SW 1271 (cell line): ENCODE measurements around the gene RBM26.
"Not testable (repeated sequence)": the region's sequence is repeated elsewhere in the genome, so short reads cannot be mapped to it uniquely, and the experiment has no call there.

ENCODE experiments used
- DNase-seq, 2 experiments: peaks; one replicate each; lab custom pipeline; 2025; lab: John Stamatoyannopoulos, UW

The RBM26 gene

DNA sequence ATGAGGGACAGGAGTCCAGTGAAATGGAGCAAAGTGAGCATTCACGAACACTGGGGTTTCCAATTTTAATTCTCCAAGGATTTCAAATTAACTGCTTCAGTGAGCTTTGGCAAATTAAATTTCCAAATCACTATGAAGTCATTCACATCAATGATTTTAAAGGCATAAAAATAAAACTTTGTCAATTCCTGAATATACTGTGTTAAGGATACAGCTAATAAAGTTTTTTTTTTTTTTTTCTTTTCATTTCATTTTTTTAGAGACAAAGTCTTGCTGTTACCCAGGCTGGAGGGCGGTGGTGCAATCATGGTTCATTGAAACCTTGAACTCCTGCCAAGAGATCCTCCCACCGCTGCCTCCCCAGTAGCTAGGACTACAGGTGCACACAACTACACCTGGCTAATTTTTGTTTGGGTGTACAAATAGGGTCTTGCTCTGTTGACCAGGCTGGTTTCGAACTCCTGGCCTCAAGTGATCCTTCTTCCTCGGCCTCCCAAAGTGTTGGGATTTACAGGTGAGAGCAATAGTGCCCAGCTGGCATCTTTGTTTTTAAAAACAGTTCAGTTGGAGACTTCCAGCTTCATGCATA, 21.9 kb downstream of the RBM26 start:
- no peak for DNase-seq

DNA sequence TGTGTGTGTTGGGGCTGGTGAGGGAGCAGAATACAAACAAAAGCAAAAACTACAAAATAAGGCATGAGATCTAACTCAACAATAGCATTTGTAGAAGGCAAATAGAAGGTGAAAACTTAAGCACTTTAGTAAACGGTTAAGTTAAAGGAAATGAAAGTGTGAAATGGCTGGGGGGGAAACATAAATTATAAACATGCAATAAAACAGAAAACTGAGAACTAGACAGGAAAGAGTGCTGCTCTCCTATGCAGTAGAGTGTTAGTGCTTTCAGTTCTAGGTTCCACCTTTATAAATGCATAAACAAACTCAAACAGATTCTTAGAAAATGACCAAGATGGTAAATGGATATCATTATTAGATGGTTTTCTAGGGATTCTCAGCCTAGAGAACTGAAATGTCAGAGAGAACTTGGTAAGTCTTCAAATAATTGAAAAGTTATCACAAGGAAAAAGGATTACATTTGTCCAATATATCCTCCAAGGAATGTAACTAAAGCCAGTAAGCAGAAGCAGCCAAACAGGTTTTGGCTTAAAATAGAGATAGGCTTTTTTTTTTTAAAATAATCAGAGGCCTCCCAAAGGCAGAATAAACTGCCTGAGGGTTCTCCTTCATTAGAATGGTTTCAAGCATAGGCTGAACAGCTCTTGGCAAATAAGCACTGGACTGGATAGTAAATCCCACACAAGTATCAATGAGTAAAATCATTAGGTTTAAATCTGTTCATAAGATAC, 23.3 kb downstream of the RBM26 start:
- DNase-seq, result no peak

DNA sequence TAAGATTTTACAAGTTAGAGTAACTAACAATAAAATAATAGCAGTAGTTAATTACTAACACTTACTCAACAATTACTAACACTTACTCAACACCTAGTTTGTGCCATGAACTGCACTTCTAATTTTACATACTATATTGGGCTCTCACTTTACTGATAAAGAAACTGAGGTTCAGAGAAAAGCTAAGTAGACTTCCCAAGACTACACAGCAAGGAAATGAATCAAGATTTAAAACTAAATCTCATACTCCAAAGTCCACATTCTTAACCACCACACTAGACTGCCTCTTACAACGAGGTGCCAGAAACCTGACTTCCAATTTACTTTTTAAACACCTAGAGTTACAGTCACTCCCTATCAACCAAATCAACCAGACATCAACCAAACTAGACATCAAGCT, 25.1 kb downstream of the RBM26 start:
- no peak for DNase-seq

DNA sequence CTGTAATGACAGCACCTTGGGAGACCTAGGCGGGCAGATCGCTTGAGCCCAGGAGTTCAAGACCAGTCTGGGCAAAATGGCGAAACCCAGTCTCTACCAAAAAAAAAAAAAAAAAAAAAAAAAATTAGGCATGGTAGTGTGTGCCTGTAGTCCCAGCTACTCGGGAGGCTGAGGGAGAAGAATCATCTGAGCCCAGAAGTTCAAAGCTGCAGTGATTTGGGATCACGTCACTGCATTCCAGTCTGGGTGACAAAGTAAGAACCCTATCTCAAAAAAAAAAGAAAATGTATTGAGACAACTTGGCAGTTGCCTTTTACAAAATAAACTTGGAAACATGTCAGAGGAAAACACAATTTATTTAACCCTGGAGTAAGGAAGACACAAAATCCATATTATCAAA, 26.8 kb downstream of the RBM26 start:
- no peak for DNase-seq

DNA sequence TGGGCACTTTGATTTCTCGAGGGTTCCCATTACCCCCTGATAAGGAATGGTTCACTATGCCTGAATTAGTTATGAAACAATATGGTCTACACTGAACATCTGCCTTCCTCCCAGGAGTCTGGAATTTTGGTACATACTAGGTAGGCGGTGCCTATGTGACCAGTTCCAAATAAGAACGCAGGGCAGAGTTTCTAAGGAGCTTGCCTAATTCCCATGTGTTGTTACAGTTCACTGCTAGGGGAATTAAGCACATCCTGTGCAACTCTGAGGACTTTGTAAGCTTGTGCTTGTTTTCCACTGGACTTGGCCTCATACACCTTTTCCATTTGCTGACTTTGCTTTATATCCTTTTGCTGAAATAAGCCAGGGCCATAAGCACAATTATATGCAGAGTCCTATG, 29.2 kb downstream of the RBM26 start:
- no peak for DNase-seq

DNA sequence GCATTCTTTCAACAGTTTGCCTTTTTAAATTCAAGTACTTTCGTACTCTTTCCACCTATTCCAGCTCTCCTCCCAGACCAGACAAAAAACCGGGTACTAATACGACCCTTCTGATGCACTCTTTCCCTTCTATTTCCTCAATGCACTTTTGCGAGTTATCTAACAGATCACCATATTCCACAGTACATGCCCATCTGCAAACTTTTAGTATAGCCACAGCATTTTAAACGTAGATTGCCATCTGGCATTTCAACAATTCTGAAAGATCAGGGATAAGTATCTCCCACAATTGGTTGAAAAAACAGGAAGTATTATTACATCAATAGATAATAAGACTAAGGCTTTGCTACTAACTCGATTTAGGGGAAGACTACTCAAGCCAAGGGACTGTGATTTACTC, 31.5 kb downstream of the RBM26 start:
- no peak for DNase-seq

DNA sequence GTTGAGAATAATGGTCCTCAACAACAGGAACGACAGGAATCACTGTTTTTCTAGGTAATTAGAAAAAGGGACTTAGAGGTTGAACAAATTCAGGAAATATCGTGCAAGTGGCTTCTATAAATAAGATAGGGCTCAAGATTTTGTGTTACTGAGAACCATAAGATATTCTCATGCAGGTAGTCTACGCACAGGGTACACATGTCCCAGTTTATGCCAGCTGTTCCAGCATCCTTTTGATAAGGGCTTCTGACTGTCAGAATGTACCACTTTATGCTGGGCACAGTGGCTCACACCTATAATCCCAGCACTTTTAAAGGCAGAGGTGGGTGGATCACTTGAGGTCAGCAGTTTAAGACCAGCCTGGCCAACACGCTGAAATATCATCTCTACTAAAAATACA, 32.1 kb downstream of the RBM26 start:
- DNase-seq, result no peak

DNA sequence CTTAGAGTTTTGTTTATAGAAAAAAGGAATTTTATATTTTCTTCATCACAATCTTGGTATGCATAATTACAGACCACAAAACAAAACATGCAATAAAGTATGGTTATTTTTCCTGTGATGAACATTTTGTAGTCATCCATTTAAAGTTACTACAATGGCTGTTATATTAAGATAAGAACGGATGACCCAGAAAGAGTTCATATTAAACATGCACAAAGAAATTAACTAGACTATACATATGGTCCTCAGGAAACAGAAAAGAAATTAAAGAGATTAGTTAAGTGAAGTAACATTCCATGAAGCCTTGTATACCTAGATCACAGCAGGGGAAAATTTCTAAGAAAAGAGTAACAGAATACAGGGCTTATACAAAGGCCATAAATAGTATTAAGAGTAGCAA, 36.8 kb downstream of the RBM26 start:
- DNase-seq, result no peak

DNA sequence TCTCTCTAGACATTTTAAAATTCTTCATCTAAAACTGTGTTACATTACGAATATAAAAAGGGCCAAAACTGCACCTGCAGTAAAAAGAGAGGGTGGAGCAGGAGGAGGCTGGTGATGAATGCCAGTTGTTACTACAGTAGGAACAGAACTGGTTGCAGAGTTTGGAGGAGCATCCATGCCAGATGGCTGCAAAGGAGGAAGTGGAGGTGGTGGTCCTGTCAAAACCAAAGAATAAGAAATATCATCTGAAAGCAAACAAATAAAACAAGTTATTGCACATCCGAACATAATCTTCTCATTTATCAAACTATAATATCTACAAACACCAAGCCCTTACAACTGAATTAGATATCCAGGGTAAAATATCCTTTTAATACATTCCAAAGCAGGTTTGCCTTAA, 40.1 kb downstream of the RBM26 start:
- DNase-seq, result no peak

DNA sequence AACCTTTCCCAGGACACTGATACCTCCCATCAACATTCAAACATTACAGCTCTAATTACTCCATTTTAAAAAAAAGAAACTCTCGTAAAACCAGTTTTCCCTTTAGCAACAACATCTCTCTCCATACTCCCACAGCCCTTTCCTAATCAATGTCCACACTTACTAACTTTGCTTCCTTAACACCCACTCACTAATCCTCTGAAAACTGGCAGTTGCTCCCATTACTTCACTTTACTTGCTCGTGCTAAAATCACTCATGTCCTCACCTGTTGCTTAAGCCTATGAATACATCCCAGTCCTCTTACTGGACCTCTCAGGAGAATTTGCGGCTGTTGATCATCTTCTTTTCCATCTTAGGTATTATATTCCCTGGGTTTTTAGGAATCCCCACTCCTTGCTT, 44.8 kb downstream of the RBM26 start:
- no peak for DNase-seq

DNA sequence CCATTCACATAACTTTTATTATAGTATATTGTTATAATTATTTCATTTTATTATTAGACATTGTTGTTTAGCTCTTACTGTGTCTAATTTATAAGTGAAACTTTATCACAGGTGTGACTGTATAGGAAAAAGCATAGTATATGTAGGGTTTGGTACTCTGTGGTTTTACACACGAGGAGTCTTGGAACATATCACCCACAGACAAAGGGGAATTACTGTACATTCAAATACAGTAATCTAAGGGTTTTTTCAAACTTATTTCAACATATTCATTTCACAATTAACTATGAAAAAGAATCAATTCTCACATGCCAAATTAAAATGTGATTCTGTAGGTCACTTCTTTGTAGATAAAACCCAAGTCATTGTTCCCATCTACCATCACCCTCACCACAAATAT, 46.0 kb downstream of the RBM26 start:
- DNase-seq, result no peak

DNA sequence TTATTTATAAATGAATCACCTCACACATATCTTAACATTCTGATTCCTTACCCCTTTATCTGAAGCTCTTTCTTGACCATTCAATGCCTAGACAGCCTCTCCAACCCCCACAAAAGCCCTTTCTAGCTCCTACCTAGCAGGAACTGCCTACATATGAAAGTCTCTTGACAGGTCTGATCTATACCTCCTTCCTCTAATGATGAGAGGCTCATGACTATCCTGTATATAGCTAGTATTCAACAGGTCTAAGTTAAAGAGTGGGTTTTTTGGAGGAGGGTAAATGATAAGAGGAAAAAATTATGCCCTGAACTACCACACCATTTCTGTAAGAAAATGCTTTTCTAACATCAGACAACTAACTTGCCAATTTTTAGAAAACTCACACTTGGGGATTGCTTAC, 47.0 kb downstream of the RBM26 start:
- DNase-seq, result no peak

DNA sequence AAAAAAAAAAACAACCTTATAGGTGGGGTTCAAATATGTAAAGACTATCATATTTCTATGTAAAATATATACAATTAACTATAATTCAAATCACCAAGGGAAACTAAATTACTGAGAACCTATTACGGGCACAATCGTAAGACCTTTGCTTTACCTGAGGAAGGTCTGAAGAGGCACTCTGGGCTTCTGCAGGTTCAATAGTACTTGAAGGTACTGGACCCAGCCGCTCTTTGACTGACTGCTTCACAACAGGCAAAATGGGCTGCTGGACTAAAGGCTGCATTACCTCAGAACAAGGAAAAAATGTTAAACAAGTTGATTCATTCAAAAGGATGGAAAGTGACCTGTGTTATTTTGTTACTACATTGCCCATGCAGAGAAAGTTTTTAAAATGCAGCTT, 51.8 kb downstream of the RBM26 start:
- DNase-seq, result no peak

DNA sequence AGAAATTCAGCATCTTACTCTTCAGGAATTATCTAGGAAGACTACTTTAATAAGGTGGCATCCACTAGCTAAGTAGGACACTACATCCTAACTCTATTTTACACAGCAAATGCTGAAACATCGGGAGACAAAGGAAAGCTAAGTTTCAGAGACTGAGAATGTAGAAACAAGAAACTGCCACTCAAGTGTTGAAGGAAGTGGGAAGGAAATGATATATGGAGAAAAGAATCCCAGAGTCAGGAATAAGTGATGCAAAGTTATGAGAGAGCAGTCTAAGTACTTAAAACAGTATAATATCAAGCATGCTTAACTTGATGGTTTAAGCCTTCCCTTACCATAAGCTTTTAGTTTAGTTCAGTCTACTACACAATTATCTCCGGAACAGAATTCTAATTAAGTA, 52.4 kb downstream of the RBM26 start:
- no peak for DNase-seq

DNA sequence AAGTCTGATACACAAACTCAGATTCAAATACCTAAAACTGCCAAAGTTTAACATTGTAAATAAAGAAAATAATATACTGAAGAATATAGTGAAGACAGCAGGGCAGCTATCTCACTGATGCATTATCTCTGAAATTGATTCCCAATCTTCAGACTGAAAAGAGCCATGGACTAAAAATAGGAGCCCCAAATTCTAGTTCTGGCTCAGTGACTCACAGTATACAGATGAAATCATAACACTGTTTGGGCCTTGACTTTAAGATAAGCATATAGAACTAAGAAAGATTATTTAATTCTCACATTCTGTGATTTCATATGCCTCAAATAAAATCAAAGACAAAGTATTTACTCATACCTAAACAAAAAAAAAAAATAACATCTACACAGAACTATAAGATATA, 53.9 kb downstream of the RBM26 start:
- DNase-seq, result no peak

DNA sequence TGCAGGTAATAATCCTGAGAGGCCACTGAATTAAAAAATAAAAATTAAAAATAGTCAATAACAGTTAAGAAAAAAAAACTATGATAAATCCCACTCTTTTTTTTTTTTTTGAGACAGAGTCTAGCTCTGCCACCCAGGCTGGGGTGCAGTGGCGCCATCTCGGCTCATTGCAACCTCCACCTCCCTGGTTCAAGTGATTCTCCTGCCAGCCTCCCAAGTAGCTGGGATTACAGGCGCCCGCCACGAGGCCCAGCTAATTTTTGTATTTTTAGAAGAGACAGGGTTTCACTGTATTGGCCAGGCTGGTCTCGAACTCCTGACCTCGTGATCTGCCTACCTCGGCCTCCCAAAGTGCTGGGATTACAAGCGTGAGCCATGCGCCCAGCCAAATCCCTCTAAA, 56.4 kb downstream of the RBM26 start:
- not testable (repeated sequence) for DNase-seq

DNA sequence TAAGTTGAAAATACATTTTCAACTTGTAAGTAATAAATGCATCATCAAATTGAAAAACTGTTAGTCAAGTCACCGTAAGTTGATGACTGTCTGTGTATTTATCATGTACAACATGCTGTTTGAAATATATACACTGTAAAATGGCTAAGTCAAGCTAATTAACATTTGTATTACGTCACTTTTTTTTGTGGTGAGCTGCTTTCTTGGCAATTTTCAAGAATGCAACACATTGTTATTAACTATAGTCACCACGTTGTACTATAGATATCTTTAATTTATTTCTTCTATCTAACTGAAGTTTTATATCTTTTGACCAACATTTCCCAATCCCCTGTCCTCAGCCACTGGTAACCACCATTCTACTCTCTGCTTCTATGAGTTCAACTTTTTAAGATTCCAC, 57.0 kb downstream of the RBM26 start:
- no peak for DNase-seq

DNA sequence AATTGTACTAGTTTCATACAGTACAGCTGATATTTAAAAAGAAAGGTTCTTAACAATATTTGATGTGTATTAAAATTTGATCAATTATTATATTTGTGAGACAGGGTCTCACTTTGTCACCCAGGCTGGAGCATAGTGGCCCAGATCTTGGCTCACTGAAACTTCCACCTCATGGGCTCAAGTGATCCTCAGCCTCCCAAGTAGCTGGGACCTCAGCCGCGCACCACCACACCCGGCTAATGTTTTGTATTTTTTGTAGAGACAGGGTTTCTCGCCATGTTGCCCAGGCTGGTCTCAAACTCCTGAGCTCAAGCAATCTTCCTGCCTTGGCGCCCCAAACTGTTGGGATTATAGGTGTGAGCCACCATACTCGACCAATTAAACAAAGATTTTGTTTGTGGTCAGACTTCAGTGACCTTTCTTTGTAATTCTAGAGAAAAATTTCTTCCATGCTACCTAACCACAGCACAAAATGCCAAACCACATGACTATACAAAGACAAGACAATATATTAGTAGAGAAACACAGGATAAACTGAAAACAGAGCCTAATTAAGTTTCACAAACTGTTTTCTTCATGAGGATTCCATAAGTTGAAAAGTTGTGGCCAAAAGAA, 59.6 kb downstream of the RBM26 start:
- no peak for DNase-seq

DNA sequence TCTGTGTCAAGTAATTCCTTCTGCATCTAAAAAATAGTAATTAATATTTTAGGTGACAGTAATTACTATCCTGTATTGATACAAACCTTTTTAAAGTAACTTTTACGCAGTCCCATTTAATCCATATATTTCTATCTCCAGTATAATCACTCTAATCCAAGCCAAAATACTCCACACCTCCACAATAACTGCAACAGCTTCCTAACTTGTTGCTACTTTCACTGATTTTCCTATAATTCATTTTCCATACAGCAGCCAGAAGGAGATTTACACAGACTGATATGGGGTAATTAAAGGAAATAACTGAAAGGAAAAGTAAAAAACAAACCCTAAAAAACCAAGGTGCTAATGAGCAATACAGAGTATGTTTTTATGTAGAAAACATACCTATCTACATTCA, 64.9 kb downstream of the RBM26 start:
- DNase-seq, result no peak

DNA sequence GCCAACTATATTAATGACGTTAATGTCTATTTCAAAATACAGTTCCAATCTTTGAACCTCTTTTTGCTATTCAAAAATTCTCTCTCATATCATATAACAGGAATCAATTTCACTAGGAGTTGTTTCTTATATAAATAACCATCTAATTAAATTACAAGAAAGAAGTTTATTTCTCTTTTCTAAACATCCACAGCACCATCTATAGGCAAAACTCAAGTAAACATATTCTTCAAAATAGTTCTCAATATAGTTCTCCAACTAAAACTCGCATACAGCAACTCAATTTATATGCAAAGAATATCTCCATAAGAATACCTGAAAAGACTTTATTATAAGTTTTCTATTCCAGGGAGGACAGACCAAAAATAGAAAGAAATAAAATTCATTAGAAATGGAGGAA, 65.6 kb downstream of the RBM26 start:
- no peak for DNase-seq

DNA sequence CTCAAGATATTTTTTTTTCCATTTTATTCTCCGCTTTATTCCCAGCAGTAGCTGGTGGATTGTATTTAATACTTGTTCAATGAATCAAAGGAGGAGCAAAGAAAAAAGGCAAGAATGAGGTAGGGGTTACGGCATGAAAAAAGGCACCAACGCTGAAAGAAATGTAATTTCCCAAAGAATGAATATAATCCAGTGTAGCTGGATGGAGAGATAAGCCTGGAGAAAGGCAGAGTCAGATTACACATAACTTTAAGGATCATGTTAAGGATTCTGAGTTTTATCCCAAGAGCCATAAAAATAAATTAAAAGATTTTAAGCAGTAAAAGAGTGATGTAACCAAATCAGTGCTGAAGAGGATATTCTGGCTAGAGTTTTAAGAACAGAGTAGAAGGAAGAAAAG, 67.7 kb downstream of the RBM26 start:
- DNase-seq, result no peak

DNA sequence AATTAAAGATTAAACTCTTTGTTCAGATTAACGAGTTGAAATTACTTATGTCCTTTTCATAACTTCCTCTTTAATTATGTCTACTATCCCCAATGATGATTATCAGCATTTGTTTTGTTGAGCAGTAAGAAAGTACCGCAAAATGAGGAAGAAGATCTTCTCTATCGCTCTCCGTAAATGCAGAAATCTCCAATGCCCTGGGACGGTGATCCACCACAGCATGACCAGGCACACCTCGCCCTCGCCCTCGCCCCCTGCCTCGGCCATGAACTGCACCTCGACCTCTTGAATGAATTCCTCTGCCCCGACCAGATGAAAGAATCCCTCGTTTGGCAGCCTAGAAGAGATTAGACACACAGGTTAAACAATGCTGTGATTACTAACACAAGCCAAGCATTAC, 69.1 kb downstream of the RBM26 start:
- no peak for DNase-seq

DNA sequence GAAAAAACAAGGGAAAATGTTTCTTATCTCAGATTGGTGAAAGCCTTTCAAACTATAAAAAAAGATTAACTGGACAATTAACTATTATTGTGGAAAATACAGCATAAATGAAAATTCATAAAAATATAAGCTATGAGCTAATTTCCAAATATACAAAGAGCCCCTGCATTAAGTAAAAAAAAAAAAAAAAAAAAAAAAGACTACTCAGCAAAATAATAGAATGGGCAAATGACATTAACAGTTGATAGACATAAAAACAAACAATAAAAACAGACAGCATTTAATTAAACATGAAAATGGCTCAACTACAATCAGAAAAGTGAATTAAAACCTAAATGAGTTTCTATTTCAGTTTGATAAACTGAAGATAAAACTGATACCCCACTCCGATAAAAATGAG, 77.5 kb downstream of the RBM26 start:
- no peak for DNase-seq

DNA sequence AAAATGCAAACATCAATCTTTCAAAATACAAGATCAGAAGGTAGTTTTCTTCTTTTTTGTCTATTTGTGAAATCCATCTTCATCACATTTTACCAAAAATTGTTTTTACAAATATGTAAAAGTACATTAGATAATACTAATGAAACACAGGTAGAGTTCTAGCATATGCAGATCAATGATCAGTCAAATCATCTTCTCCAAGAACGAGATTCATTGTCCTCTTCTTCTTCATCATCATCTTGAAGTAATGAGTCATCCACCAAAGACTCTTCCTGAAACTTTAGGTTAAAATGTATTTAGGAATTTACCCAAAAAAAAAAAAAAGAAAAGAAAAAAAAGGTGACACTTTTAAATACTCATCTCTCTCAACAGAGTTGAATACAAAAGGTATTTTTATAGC, 85.6 kb downstream of the RBM26 start:
- DNase-seq, result no peak
